HepG2 (cell line): ENCODE data around the gene LAMB3. TPM values are rescaled to one million over a fixed set of nuclear protein-coding genes. Genes with fewer than 3 reads are reported as not detected.

Experiments
- ATAC-seq: fragments of 200-7000 bp; cut with Tn5 transposase; 3 replicates; pipeline ENCODE4 v1.9.1; 2020; ENCODE audit warnings: mild to moderate bottlenecking, moderate library complexity
- BruUV-seq: library from RNA; stranded (reverse); fragments of 400-500 nt; replicated peaks from 2 replicates; lab custom pipeline; 2021; lab: Mats Ljungman, UMichigan
- CTCF ChIA-PET: fragments of 300-600 bp; formaldehyde crosslinking; extraction: SDS; loops from one replicate; lab custom pipeline; 2021; ENCODE audit warnings: low total read pairs, inconsistent platforms, low intra/inter-chr PET ratio; lab: Yijun Ruan, JAX
- POLR2A ChIA-PET: fragments of 350-600 bp; sonication (Branson Sonifier 250); formaldehyde crosslinking; loops from one replicate; lab custom pipeline; 2020; ENCODE audit warnings: antibody characterized with exemption, inconsistent platforms; lab: Yijun Ruan, JAX
- DNase-seq: peaks from one replicate; pipeline ENCODE4 v3.0.0-alpha.2; 2015; ENCODE audit warnings: low spot score
- FAIRE-seq: peaks from 3 replicates; lab custom pipeline; 2011; peaks lifted over from hg19 to GRCh38; lab: Jason Lieb, UNC
- H2AFZ ChIP-seq: one replicate; pipeline ENCODE4 v1.6.1; 2011; ENCODE audit warnings: low read length, inconsistent platforms
- H3K27ac ChIP-seq: fragments of 300-600 bp; 3 replicates; pipeline ENCODE4 v1.8.0; 2011; ENCODE audit warnings: mixed run types, mild to moderate bottlenecking, mixed read lengths, low read length, inconsistent platforms; ENCODE audit not compliant: insufficient read depth; ENCODE audit errors: extremely low read length
- H3K27me3 ChIP-seq, 2 experiments: fragments of 200-600 bp in 1 of 2; 2 replicates in 1 of 2; 3 replicates in 1 of 2; pipeline versions ENCODE4 v1.6.0 to v1.8.0; 2011; ENCODE audit warnings: low read length in 2 of 2, mild to moderate bottlenecking in 2 of 2, moderate library complexity in 2 of 2, inconsistent platforms in 1 of 2; ENCODE audit not compliant: insufficient read depth in 2 of 2, control insufficient read depth in 1 of 2
- H3K36me3 ChIP-seq, 2 experiments: fragments of 200-600 bp in 1 of 2; replicated peaks in 1 of 2; 2 replicates in 1 of 2; 3 replicates in 1 of 2; pipeline versions ENCODE4 v1.5.1 to v1.8.0; 2011; ENCODE audit warnings: low read length in 2 of 2, inconsistent platforms in 1 of 2; ENCODE audit not compliant: insufficient read depth in 2 of 2, control insufficient read depth in 1 of 2
- H3K4me1 ChIP-seq: 2 replicates; pipeline ENCODE4 v1.5.1; 2012; ENCODE audit warnings: low read length, inconsistent platforms; ENCODE audit not compliant: insufficient read depth
- H3K4me2 ChIP-seq: 2 replicates; pipeline ENCODE4 v1.6.0; 2011; ENCODE audit warnings: low read depth, low read length, inconsistent platforms
- H3K4me3 ChIP-seq, 3 experiments: fragments of 200-600 bp in 1 of 3; sonication (generic), shearing (Covaris generic) in 1 of 3; replicated peaks in 1 of 3; 2 replicates each; pipeline ENCODE4 v1.5.1; 2011 to 2016; ENCODE audit warnings: low read length in 3 of 3, inconsistent platforms in 2 of 3, low read depth in 2 of 3, mild to moderate bottlenecking in 2 of 3, control low read depth in 1 of 3, mixed read lengths in 1 of 3; ENCODE audit not compliant: insufficient read depth in 1 of 3
- H3K79me2 ChIP-seq: one replicate; pipeline ENCODE4 v1.6.1; 2011; ENCODE audit warnings: low read length, inconsistent platforms; ENCODE audit not compliant: insufficient read depth
- H3K9ac ChIP-seq: 2 replicates; pipeline ENCODE4 v1.6.0; 2011; ENCODE audit warnings: mild to moderate bottlenecking, low read depth, low read length, inconsistent platforms; ENCODE audit not compliant: insufficient read depth
- H3K9me3 ChIP-seq: 2 replicates; pipeline ENCODE4 v1.5.1; 2012; ENCODE audit warnings: mild to moderate bottlenecking, low read length
- H4K20me1 ChIP-seq: 2 replicates; pipeline ENCODE4 v1.6.0; 2011; ENCODE audit warnings: inconsistent platforms, mild to moderate bottlenecking, low read length, moderate library complexity; ENCODE audit not compliant: insufficient read depth
- GFI1 ChIP-seq: sonication (generic); formaldehyde crosslinking; IDR thresholded peaks from 2 replicates; pipeline ENCODE4 v1.5.0; 2020; ENCODE audit warnings: missing genetic modification reagents, mild to moderate bottlenecking, borderline replicate concordance
- HNRNPL ChIP-seq: fragments of 200-400 bp; formaldehyde crosslinking; IDR thresholded peaks from 2 replicates; pipeline ENCODE4 v1.6.1; 2017; ENCODE audit warnings: mild to moderate bottlenecking, low read depth, low read length
- NAIF1 ChIP-seq: sonication (generic); formaldehyde crosslinking; IDR thresholded peaks from 2 replicates; pipeline ENCODE4 v1.5.0; 2020; ENCODE audit warnings: mild to moderate bottlenecking, missing genetic modification reagents, borderline replicate concordance
- NFE2L2 ChIP-seq: fragments of 150-350 bp; IDR thresholded peaks from 2 replicates; pipeline ENCODE4 v1.6.1; 2014; ENCODE audit warnings: low read length
- SMAD3 ChIP-seq: sonication (generic); formaldehyde crosslinking; IDR thresholded peaks from 2 replicates; pipeline ENCODE4 v1.4.0; 2020; ENCODE audit warnings: missing genetic modification reagents
- YEATS2 ChIP-seq: sonication (generic); formaldehyde crosslinking; IDR thresholded peaks from 2 replicates; pipeline ENCODE4 v1.4.0; 2020; ENCODE audit warnings: missing genetic modification reagents, borderline replicate concordance
- ZGPAT ChIP-seq: IDR thresholded peaks from 2 replicates; pipeline ENCODE4 v1.6.1; 2016; ENCODE audit warnings: mild to moderate bottlenecking
- ZMYM2 ChIP-seq: sonication (generic); formaldehyde crosslinking; IDR thresholded peaks from 2 replicates; pipeline ENCODE4 v1.8.0; 2022; ENCODE audit warnings: mild to moderate bottlenecking, missing genetic modification reagents
- ZNF451 ChIP-seq: sonication (generic); formaldehyde crosslinking; IDR thresholded peaks from 2 replicates; pipeline ENCODE4 v1.5.0; 2020; ENCODE audit warnings: mild to moderate bottlenecking, missing genetic modification reagents
- ZNF737 ChIP-seq: sonication (generic); formaldehyde crosslinking; IDR thresholded peaks from 2 replicates; pipeline ENCODE4 v1.5.0; 2020; ENCODE audit warnings: missing genetic modification reagents, mild to moderate bottlenecking, borderline replicate concordance
- WGBS: methylation state at CpG from one replicate; pipeline ENCODE4 v1.1.6; 2017; ENCODE audit warnings: low lambda C conversion rate; 5-methylcytosine and 5-hydroxymethylcytosine counted together
- in situ Hi-C: cut with HindIII; loops from 2 replicates; pipeline ENCODE4 v1.10.0; 2017; ENCODE audit warnings: low pct_unique_long_range_greater_than_20kb; ENCODE audit not compliant: extremely low pct_ligation_motif_present
- intact Hi-C: fragments of 100-400 bp; cut with micrococcal nuclease; formaldehyde crosslinking; loops from one replicate; pipeline ENCODE4 v1.10.0; 2022; ENCODE audit not compliant: unreplicated experiment
- polyA plus RNA-seq, 8 experiments: library from polyadenylated mRNA; depleted of rRNA in 3 of 8; stranded (reverse) in 7 of 8; unstranded in 1 of 8; fragments of >200 nt; fragmentation: Illumina TruSeq in 4 of 8; extraction: Trizol in 4 of 8; gene quantifications; 2 replicates each; pipeline versions ENCODE4 v1.2.1 to v1.2.3, GENCODE V29; 2011 to 2016; ENCODE audit warnings: low read depth in 4 of 8, missing spikeins in 1 of 8, mixed read lengths in 1 of 8; ENCODE audit not compliant: insufficient read depth in 1 of 8
- total RNA-seq, 5 experiments: library from RNA; depleted of rRNA; stranded (reverse); fragments of >200 nt; fragmentation: Illumina TruSeq; extraction: Trizol; gene quantifications; 2 replicates each; pipeline ENCODE4 v1.2.3, GENCODE V29; 2016; ENCODE audit warnings: low read depth in 1 of 5
- TF ChIP-seq, protein P1 (sequence below): sonication (generic); formaldehyde crosslinking; conservative IDR thresholded peaks from 2 replicates; pipeline ENCODE4 v1.5.0; 2020; ENCODE audit warnings: missing genetic modification reagents

LAMB3 gene
- total and polyA plus RNA-seq, 2 of the 13 experiments (the other 11 are each of a cell fraction or from before 2014, with no cell fraction given), result 0.18 to 0.24 TPM

- Histone ChIP-seq H3K4me2 (no peak overlapping the region), H3K79me2 (no peaks in the 10 kb centered on the region), H3K4me3 (no peak overlapping the region), H4K20me1 (no peaks in the 10 kb centered on the region), H3K9me3 (no peaks in the 10 kb centered on the region), H2AFZ (no peak overlapping the region), H3K4me1 (no peaks in the 10 kb centered on the region), H3K27me3 (no peaks in the 10 kb centered on the region), H3K36me3 (no peaks in the 10 kb centered on the region), H3K9ac (no peak overlapping the region), H3K27ac (no peak overlapping the region)
- ATAC-seq, result no peak
- CTCF ChIA-PET, result no interaction called here
- no TSS peak for BruUV-seq
- intact Hi-C loops (no loop called here), in situ Hi-C loops (no loop called here)
- WGBS, result 0% methylated on average over 1 of the region's 1 CpG
- no peak for FAIRE-seq
- DNase-seq, result no peak
- TF ChIP-seq NFE2L2 (no peak), HNRNPL (no peak), SMAD3 (CRISPR knock-in tag) (no peak), YEATS2 (CRISPR knock-in tag) (no peak), ZGPAT (no peak), ZMYM2 (CRISPR knock-in tag) (no peak), NAIF1 (no peak), ZNF737 (CRISPR knock-in tag) (no peak), GFI1 (no peak), ZNF451 (CRISPR knock-in tag) (no peak)
- TF ChIP-seq, protein P1, sequence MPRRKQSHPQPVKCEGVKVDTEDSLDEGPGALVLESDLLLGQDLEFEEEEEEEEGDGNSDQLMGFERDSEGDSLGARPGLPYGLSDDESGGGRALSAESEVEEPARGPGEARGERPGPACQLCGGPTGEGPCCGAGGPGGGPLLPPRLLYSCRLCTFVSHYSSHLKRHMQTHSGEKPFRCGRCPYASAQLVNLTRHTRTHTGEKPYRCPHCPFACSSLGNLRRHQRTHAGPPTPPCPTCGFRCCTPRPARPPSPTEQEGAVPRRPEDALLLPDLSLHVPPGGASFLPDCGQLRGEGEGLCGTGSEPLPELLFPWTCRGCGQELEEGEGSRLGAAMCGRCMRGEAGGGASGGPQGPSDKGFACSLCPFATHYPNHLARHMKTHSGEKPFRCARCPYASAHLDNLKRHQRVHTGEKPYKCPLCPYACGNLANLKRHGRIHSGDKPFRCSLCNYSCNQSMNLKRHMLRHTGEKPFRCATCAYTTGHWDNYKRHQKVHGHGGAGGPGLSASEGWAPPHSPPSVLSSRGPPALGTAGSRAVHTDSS (CRISPR knock-in tag), result no peak
- POLR2A ChIA-PET, result no interaction called here
Observed at GRCh38 chr1:209688746-209689234, 36.6 kb upstream of the LAMB3 start.
